Fibroblast of lung (primary cell): ENCODE data around the gene LSAMP. TPM values are rescaled to one million over a fixed set of nuclear protein-coding genes. Genes with fewer than 3 reads are reported as not detected.

Source experiments
- DNase-seq, 2 donors: peaks; one replicate each; pipeline versions ENCODE4 v3.0.0 to v3.0.0-alpha.2; 2010; ENCODE audit warnings: low read depth in 2 of 2
- H2AFZ ChIP-seq: 2 replicates; pipeline ENCODE4 v1.5.1; 2012; ENCODE audit warnings: low read length, control low read depth, inconsistent platforms
- H3K27ac ChIP-seq: 2 replicates; pipeline ENCODE4 v1.5.1; 2011; ENCODE audit warnings: low read length, control low read depth; ENCODE audit not compliant: insufficient read depth
- H3K27me3 ChIP-seq: 2 replicates; pipeline ENCODE4 v1.5.1; 2011; ENCODE audit warnings: mild to moderate bottlenecking, low read length; ENCODE audit not compliant: control insufficient read depth, insufficient read depth
- H3K36me3 ChIP-seq: 2 replicates; pipeline ENCODE4 v1.5.1; 2011; ENCODE audit warnings: low read length; ENCODE audit not compliant: control insufficient read depth, insufficient read depth
- H3K4me1 ChIP-seq: 2 replicates; pipeline ENCODE4 v1.5.1; 2011; ENCODE audit warnings: low read length; ENCODE audit not compliant: control insufficient read depth, insufficient read depth; ENCODE audit errors: extremely low read depth
- H3K4me2 ChIP-seq: 2 replicates; pipeline ENCODE4 v1.5.1; 2011; ENCODE audit warnings: low read length, control low read depth; ENCODE audit not compliant: insufficient read depth; ENCODE audit errors: extremely low read depth
- H3K4me3 ChIP-seq, 4 experiments: fragments of 200-600 bp in 1 of 4; sonication (generic) in 1 of 4; replicated peaks in 1 of 4; 2 replicates each; pipeline ENCODE4 v1.5.1; 2011 to 2016; ENCODE audit warnings: low read length in 4 of 4, low read depth in 3 of 4, mild to moderate bottlenecking in 3 of 4, control low read depth in 2 of 4, inconsistent platforms in 1 of 4, mixed read lengths in 1 of 4; ENCODE audit not compliant: insufficient read depth in 1 of 4; ENCODE audit errors: control extremely low read depth in 1 of 4
- H3K79me2 ChIP-seq: 2 replicates; pipeline ENCODE4 v1.5.1; 2012; ENCODE audit warnings: mild to moderate bottlenecking, low read length, inconsistent platforms; ENCODE audit not compliant: control insufficient read depth, insufficient read depth
- H3K9ac ChIP-seq: 2 replicates; pipeline ENCODE4 v1.5.1; 2011; ENCODE audit warnings: mild to moderate bottlenecking, low read length, control low read depth; ENCODE audit not compliant: insufficient read depth
- H3K9me3 ChIP-seq: 2 replicates; pipeline ENCODE4 v1.5.1; 2012; ENCODE audit warnings: low read depth, low read length; ENCODE audit not compliant: control insufficient read depth, insufficient read depth
- H4K20me1 ChIP-seq: 2 replicates; pipeline ENCODE4 v1.5.1; 2011; ENCODE audit warnings: low read length; ENCODE audit not compliant: control insufficient read depth, insufficient read depth; ENCODE audit errors: extremely low read depth
- EZH2 ChIP-seq: IDR thresholded peaks from 2 replicates; pipeline ENCODE4 v1.5.1; 2012; ENCODE audit warnings: low read length, control low read depth, mild to moderate bottlenecking; ENCODE audit errors: missing control alignments
- polyA plus RNA-seq, 2 donors: library from polyadenylated mRNA; depleted of rRNA in 1 of 2; stranded (reverse) in 1 of 2; unstranded in 1 of 2; fragments of >200 nt; gene quantifications; 2 replicates each; pipeline ENCODE4 v1.2.1, GENCODE V29; 2011 to 2012; ENCODE audit warnings: missing spikeins in 1 of 2
- total RNA-seq: library from RNA; depleted of rRNA; stranded (reverse); fragments of >200 nt; gene quantifications from 2 replicates; pipeline ENCODE4 v1.2.1, GENCODE V29; 2014
- TF ChIP-seq, protein P1 (sequence below), 2 donors: IDR thresholded peaks in 1 of 2; conservative IDR thresholded peaks in 1 of 2; 1 replicate in 1 of 2; 2 replicates in 1 of 2; pipeline ENCODE4 v1.5.1; 2011 to 2012; ENCODE audit warnings: low read length in 2 of 2, control low read depth in 1 of 2, inconsistent platforms in 1 of 2, low read depth in 1 of 2, mild to moderate bottlenecking in 1 of 2

The LSAMP gene
- total and polyA plus RNA-seq, 2 donors (not counting 1 experiment from before 2014, with no cell fraction given), result 4.8 to 5.9 TPM

DNA sequence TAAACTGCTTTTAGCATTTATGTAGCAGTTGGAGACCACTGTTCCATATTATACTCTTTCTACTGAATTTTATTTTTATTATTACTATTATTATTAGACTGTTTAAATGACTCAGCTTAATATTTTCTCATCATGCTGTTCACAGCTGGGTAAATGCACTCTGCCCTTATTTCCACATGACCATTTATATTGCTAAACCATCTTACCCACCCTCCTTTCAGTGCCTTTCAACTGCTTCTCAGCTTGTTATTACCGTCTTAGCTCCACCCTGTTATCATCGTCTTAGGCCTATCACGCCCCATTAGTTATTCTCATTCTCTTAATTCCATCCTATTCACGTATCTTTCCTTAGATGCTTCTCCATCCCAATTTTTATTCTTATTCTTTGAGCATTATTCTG lies 609.3 kb downstream of the LSAMP start:
- Histone ChIP-seq H3K4me2 (no peak overlapping the region), H3K36me3 (no peaks in the 10 kb centered on the region), H3K27ac (no peak overlapping the region), H2AFZ (no peak overlapping the region), H3K79me2 (no peaks in the 10 kb centered on the region), H3K4me1 (peaks cover 2% of the 10 kb centered on the region), H3K27me3 (no peaks in the 10 kb centered on the region), H3K4me3 (no peak overlapping the region), H4K20me1 (no peaks in the 10 kb centered on the region), H3K9ac (no peak overlapping the region), H3K9me3 (no peaks in the 10 kb centered on the region)
- no peak for TF ChIP-seq EZH2
- TF ChIP-seq, protein P1, sequence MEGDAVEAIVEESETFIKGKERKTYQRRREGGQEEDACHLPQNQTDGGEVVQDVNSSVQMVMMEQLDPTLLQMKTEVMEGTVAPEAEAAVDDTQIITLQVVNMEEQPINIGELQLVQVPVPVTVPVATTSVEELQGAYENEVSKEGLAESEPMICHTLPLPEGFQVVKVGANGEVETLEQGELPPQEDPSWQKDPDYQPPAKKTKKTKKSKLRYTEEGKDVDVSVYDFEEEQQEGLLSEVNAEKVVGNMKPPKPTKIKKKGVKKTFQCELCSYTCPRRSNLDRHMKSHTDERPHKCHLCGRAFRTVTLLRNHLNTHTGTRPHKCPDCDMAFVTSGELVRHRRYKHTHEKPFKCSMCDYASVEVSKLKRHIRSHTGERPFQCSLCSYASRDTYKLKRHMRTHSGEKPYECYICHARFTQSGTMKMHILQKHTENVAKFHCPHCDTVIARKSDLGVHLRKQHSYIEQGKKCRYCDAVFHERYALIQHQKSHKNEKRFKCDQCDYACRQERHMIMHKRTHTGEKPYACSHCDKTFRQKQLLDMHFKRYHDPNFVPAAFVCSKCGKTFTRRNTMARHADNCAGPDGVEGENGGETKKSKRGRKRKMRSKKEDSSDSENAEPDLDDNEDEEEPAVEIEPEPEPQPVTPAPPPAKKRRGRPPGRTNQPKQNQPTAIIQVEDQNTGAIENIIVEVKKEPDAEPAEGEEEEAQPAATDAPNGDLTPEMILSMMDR (conservative IDR thresholded peaks at IDR 0.05 in 1 of 2, IDR thresholded peaks at IDR 0.05 in 1 of 2; ENCODE audit: low read depth in 1 of 2, low read length in 2 of 2), result no peak
- peak in 1 of 2 donors; percentile 76 for DNase-seq

DNA sequence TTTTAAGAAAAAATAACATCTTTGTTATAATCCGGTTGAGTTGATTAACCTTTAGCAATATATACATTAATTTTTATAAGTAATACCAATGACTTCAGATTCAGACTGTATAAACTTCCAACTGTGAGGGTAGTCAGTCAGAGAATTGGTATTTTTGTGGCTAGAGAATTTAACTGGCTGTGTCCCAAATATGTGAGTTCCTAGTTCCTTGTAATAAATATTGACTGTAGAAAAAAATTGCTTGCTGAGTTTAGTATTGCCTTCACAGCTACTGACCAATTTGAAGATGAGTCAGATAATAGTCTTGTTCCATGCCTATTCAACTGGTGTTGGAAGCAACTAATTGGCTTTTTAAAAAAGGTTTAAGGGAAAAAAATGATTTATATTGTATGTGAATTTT lies 611.2 kb downstream of the LSAMP start:
- DNase-seq, result peak; percentile 86 to 91
- no peaks in the 10 kb centered on the region for H3K27me3 ChIP-seq
- no peak overlapping the region for H3K4me2 ChIP-seq
- H3K27ac ChIP-seq, result no peak overlapping the region
- no peaks in the 10 kb centered on the region for H3K36me3 ChIP-seq
- H3K4me1 ChIP-seq, result peaks cover 2% of the 10 kb centered on the region
- H4K20me1 ChIP-seq, result no peaks in the 10 kb centered on the region
- no peaks in the 10 kb centered on the region for H3K9me3 ChIP-seq
- H2AFZ ChIP-seq, result no peak overlapping the region
- TF ChIP-seq, protein P1 (conservative IDR thresholded peaks at IDR 0.05 in 1 of 2, IDR thresholded peaks at IDR 0.05 in 1 of 2; ENCODE audit: low read depth in 1 of 2, low read length in 2 of 2), result no peak
- no peak for TF ChIP-seq EZH2
- no peak overlapping the region for H3K4me3 ChIP-seq
- no peak overlapping the region for H3K9ac ChIP-seq
- no peaks in the 10 kb centered on the region for H3K79me2 ChIP-seq

DNA sequence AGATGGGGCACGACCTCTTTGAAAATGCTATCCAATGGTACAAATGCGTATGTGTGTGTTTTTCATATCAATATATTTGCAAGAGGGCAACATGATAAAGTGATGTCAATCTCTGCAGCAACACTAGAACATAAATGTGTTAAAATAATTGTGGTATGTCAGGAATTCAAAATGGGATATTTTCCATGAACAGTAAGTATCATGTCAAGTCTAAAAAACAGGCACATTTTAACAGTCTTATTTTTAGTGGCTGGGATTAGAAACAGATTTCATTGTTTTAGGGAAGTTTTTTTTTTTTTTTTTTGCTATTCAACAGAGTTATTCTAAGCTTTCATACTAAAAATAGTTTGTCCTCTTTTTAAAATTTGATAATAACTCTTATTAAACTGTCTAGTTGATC lies 612.2 kb downstream of the LSAMP start:
- Histone ChIP-seq H3K27me3 (no peaks in the 10 kb centered on the region), H3K79me2 (no peaks in the 10 kb centered on the region), H3K9ac (no peak overlapping the region), H3K27ac (no peak overlapping the region), H3K4me1 (peaks cover 2% of the 10 kb centered on the region), H4K20me1 (no peaks in the 10 kb centered on the region), H3K4me2 (no peak overlapping the region), H2AFZ (no peak overlapping the region), H3K36me3 (no peaks in the 10 kb centered on the region), H3K9me3 (no peaks in the 10 kb centered on the region), H3K4me3 (no peak overlapping the region)
- TF ChIP-seq, protein P1 (conservative IDR thresholded peaks at IDR 0.05 in 1 of 2, IDR thresholded peaks at IDR 0.05 in 1 of 2; ENCODE audit: low read depth in 1 of 2, low read length in 2 of 2), result no peak
- no peak for TF ChIP-seq EZH2
- DNase-seq, result peak in 1 of 2 donors; percentile 31
